VCaP (cell line): ENCODE measurements around the gene TOP3A.

Source experiments
- H3K27ac ChIP-seq: fragments of 450-650 bp; 2 replicates; pipeline ENCODE4 v1.5.1; 2017
- CTCF ChIP-seq: fragments of 450-650 bp; conservative IDR thresholded peaks from 2 replicates; pipeline ENCODE4 v1.5.1; 2017; ENCODE audit warnings: mild to moderate bottlenecking, moderate library complexity

TOP3A gene

DNA sequence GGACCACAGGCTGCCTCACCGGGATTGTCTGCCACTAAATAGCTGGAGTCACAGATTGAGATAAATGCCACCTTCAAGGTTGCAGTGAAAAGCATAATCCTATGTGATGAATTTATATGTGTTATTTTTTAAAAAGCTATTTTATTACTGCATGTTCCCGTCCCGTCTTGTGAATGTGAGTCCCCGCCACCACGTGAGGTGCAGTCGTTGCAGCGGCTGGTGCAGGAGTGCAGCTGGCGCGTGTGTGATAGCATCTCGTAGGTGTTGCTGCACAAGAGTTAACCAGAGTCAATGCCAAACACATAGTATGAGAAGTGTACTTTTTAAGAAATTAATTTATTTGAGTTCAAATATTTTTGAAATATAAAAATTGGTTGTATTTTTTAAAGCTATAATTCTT, 12.8 kb upstream of the TOP3A start:
- TF ChIP-seq CTCF = no peak
- H3K27ac ChIP-seq = no peak overlapping the region

GRCh38 chr17:18327093-18327492, 12.3 kb upstream of the TOP3A start:
- no peak for TF ChIP-seq CTCF
- no peak overlapping the region for H3K27ac ChIP-seq

DNA sequence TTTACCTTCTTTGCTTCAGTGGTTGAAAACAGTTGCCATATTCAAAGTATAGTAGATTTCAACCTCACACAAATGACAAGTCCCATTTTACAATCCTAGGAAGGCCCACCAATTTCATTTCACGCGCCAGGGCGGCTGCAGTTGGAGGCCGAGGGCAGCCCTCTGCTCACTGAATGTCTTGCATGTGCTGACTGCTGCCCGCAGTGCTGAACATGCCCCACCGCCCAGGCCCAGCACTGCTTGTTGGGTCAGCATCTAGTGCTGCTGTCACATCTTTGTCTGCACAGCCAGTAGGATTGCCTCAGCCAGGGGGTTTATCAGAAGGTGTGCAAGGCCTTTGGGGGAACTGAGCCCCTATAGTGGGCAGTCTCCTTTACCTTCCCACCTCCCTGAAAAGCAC, 11.8 kb upstream of the TOP3A start:
- no peak overlapping the region for H3K27ac ChIP-seq
- TF ChIP-seq CTCF = no peak

DNA sequence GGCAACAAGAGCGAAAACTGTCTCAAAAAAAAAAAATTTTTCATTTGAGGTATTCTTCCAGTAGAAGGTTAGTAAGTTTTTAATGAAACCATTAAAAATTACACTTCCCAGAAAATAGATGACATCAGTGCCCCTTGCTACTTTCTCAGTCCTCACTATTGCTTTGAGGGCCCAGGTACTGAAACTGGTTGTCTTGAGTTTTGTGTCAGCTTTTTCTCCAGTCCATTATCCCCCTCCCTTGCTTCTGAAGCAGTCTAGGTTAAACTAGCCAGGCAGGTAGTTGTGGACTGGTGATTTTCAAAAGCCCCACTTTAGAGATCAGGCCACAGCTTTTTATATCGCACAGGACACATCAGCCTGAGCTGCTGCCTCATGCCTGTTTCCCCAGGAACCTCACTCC, 11.2 kb upstream of the TOP3A start:
- H3K27ac ChIP-seq = no peak overlapping the region
- TF ChIP-seq CTCF = no peak

DNA sequence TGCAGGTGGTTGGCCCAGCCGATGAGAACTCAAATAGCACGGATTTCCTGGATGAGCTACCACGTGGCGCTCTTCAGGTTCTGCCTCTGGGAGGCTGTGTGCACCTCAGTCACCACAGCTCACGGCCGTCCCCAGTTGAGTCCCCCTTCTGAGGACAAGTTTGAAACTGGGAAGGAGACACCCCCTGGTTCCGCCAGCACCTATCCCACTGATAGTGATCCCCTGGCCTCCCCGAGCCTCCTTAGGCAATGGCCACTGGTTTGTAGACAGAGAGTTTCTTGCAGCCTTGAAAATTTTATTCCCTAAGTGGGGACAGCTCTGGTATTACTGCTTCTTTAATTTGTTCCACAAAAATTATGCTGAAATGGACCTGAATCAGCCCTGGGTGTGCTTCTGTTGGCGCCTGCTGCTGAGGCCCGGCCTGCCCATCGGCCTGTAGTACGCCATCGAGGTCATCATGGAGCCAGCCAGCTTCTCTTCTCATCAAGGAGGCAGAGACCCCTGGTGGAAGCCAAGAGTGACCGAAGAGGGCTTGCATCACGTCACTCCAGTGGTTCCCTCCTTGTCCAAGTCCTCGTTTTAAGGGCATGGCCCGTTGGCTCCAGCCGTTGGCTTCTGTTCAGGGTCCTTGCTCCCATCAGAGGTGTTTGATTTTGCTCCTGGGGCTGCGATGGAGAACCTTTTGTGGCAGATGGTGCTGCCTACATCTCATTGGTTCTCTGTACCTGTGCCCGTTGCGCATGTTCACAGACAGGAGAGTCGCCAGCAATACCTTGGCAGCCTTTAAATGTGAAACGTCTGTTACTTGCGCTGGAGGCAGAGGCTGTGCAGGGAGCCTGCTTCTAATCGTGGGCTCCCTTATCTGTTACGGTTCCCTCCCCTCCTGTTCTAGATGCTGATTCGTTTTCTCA, 9.6 kb upstream of the TOP3A start:
- no peak for TF ChIP-seq CTCF
- H3K27ac ChIP-seq = no peak overlapping the region

- no peak overlapping the region for H3K27ac ChIP-seq
- TF ChIP-seq CTCF = no peak
These were observed 8.8 kb upstream of the TOP3A start for GRCh38 chr17:18323507-18324139.

GRCh38 chr17:18323007-18323406, 8.2 kb upstream of the TOP3A start:
- H3K27ac ChIP-seq = no peak overlapping the region
- 0 out of 2 replicates have a peak, but pooled peaks have one; percentile 8 for TF ChIP-seq CTCF
